H9 (cell line): ENCODE data around the gene SRBD1. TPM values are rescaled to one million over a fixed set of nuclear protein-coding genes. Genes with fewer than 3 reads are reported as not detected.

Experiments used
- DNase-seq: peaks from one replicate; pipeline ENCODE4 v3.0.0-alpha.2; 2017
- H2AFZ ChIP-seq: one replicate; pipeline ENCODE4 v1.6.1; 2013; ENCODE audit warnings: mild to moderate bottlenecking, low read length, control low read depth, moderate library complexity
- H2AK5ac ChIP-seq: 2 replicates; pipeline ENCODE4 v1.6.1; 2013; ENCODE audit warnings: low read length, control low read depth, mixed read lengths; ENCODE audit not compliant: insufficient read length
- H2BK120ac ChIP-seq: one replicate; pipeline ENCODE4 v1.6.1; 2013; ENCODE audit warnings: low read depth, mild to moderate bottlenecking, low read length, control low read depth, inconsistent platforms; ENCODE audit not compliant: poor library complexity, severe bottlenecking
- H2BK12ac ChIP-seq: 2 replicates; pipeline ENCODE4 v1.6.1; 2013; ENCODE audit warnings: low read length, control low read depth, mixed read lengths, low read depth; ENCODE audit not compliant: insufficient read length
- H2BK15ac ChIP-seq: 2 replicates; pipeline ENCODE4 v1.6.1; 2013; ENCODE audit warnings: low read depth, low read length, control low read depth
- H2BK20ac ChIP-seq: one replicate; pipeline ENCODE4 v1.6.1; 2013; ENCODE audit warnings: low read depth, mild to moderate bottlenecking, low read length, control low read depth, inconsistent platforms; ENCODE audit not compliant: poor library complexity, severe bottlenecking
- H2BK5ac ChIP-seq: 2 replicates; pipeline ENCODE4 v1.6.1; 2013; ENCODE audit warnings: low read length, control low read depth, mixed read lengths; ENCODE audit not compliant: insufficient read length
- H3K14ac ChIP-seq: 2 replicates; pipeline ENCODE4 v1.6.1; 2013; ENCODE audit warnings: low read length, control low read depth; ENCODE audit not compliant: insufficient read depth
- H3K18ac ChIP-seq: 2 replicates; pipeline ENCODE4 v1.6.1; 2013; ENCODE audit warnings: low read depth, mild to moderate bottlenecking, mixed read lengths, low read length, control low read depth; ENCODE audit not compliant: insufficient read length
- H3K23ac ChIP-seq: 2 replicates; pipeline ENCODE4 v1.6.1; 2013; ENCODE audit warnings: low read length, control low read depth, mixed read lengths, low read depth; ENCODE audit not compliant: insufficient read length
- H3K23me2 ChIP-seq: 2 replicates; pipeline ENCODE4 v1.6.1; 2013; ENCODE audit warnings: low read depth, mild to moderate bottlenecking, mixed read lengths, low read length, control low read depth; ENCODE audit not compliant: insufficient read length, poor library complexity, severe bottlenecking
- H3K27ac ChIP-seq: 2 replicates; pipeline ENCODE4 v1.5.1; 2013; ENCODE audit warnings: low read length, control low read depth, mixed read lengths, low read depth; ENCODE audit not compliant: insufficient read length
- H3K27me3 ChIP-seq: 2 replicates; pipeline ENCODE4 v1.6.1; 2013; ENCODE audit warnings: low read length, control low read depth, inconsistent platforms; ENCODE audit not compliant: insufficient read depth
- H3K4ac ChIP-seq: 2 replicates; pipeline ENCODE4 v1.6.1; 2013; ENCODE audit warnings: low read depth, mild to moderate bottlenecking, control low read depth, inconsistent platforms, low read length, moderate library complexity
- H3K4me1 ChIP-seq: 2 replicates; pipeline ENCODE4 v1.6.1; 2013; ENCODE audit warnings: low read length, control low read depth, inconsistent platforms; ENCODE audit not compliant: insufficient read depth
- H3K4me2 ChIP-seq: 2 replicates; pipeline ENCODE4 v1.6.1; 2013; ENCODE audit warnings: low read length, control low read depth, mixed read lengths; ENCODE audit not compliant: insufficient read length, insufficient read depth
- H3K56ac ChIP-seq: 2 replicates; pipeline ENCODE4 v1.6.1; 2013; ENCODE audit warnings: low read depth, mild to moderate bottlenecking, mixed read lengths, low read length, control low read depth; ENCODE audit not compliant: insufficient read length
- H3K79me1 ChIP-seq: 2 replicates; pipeline ENCODE4 v1.6.1; 2013; ENCODE audit warnings: low read depth, mild to moderate bottlenecking, moderate library complexity, low read length, control low read depth, inconsistent platforms; ENCODE audit not compliant: insufficient read depth, poor library complexity, severe bottlenecking
- H3K79me2 ChIP-seq: 2 replicates; pipeline ENCODE4 v1.6.1; 2013; ENCODE audit warnings: low read length, control low read depth, inconsistent platforms; ENCODE audit not compliant: insufficient read depth
- H3K9ac ChIP-seq: 2 replicates; pipeline ENCODE4 v1.6.1; 2013; ENCODE audit warnings: low read length, control low read depth, mixed read lengths; ENCODE audit not compliant: insufficient read length; ENCODE audit errors: extremely low read depth
- H3K9me3 ChIP-seq: one replicate; pipeline ENCODE4 v1.6.1; 2013; ENCODE audit warnings: low read depth, low read length, inconsistent platforms; ENCODE audit not compliant: control insufficient read depth
- H3T11ph ChIP-seq: one replicate; pipeline ENCODE4 v1.6.1; 2013; ENCODE audit warnings: mild to moderate bottlenecking, low read length, control low read depth, inconsistent platforms
- H4K20me1 ChIP-seq: one replicate; pipeline ENCODE4 v1.6.1; 2013; ENCODE audit not compliant: control insufficient read depth, insufficient read length, insufficient read depth
- H4K5ac ChIP-seq: 2 replicates; pipeline ENCODE4 v1.6.1; 2013; ENCODE audit warnings: low read depth, mild to moderate bottlenecking, mixed read lengths, low read length, control low read depth; ENCODE audit not compliant: insufficient read length
- H4K8ac ChIP-seq: replicated peaks from 2 replicates; pipeline ENCODE4 v1.6.1; 2013; ENCODE audit warnings: low read length, control low read depth, mixed read lengths, low read depth; ENCODE audit not compliant: insufficient read length
- H4K91ac ChIP-seq: 2 replicates; pipeline ENCODE4 v1.6.1; 2013; ENCODE audit warnings: low read depth, mild to moderate bottlenecking, moderate library complexity, mixed read lengths, low read length, control low read depth; ENCODE audit not compliant: insufficient read length
- H3K27ac Mint-ChIP-seq, 3 experiments: 2 replicates in 2 of 3; 3 replicates in 1 of 3; pipeline ENCODE4 v1.8.0; 2020 to 2021; ENCODE audit warnings: mixed read lengths in 3 of 3, mild to moderate bottlenecking in 1 of 3, moderate library complexity in 1 of 3
- H3K27me3 Mint-ChIP-seq: 2 replicates; pipeline ENCODE4 v1.8.0; 2021; ENCODE audit warnings: low read depth, mild to moderate bottlenecking, moderate library complexity, mixed read lengths
- H3K36me3 Mint-ChIP-seq, 3 experiments: 2 replicates in 2 of 3; 3 replicates in 1 of 3; pipeline ENCODE4 v1.8.0; 2020 to 2021; ENCODE audit warnings: low read depth in 3 of 3, mixed read lengths in 3 of 3; ENCODE audit not compliant: insufficient read depth in 1 of 3
- H3K4me1 Mint-ChIP-seq, 2 experiments: 2 replicates each; pipeline ENCODE4 v1.8.0; 2020; ENCODE audit warnings: mixed read lengths in 2 of 2
- H3K4me3 Mint-ChIP-seq, 2 experiments: 2 replicates in 1 of 2; 3 replicates in 1 of 2; pipeline ENCODE4 v1.8.0; 2020 to 2021; ENCODE audit warnings: mild to moderate bottlenecking in 2 of 2, mixed read lengths in 2 of 2, moderate library complexity in 1 of 2
- H3K9me3 Mint-ChIP-seq, 2 experiments: 2 replicates in 1 of 2; 3 replicates in 1 of 2; pipeline ENCODE4 v1.8.0; 2020; ENCODE audit warnings: mild to moderate bottlenecking in 2 of 2, mixed read lengths in 2 of 2, moderate library complexity in 1 of 2
- CTCF ChIP-seq: fragments of 200-600 bp; sonication (generic); conservative IDR thresholded peaks from 3 replicates; pipeline ENCODE4 v1.8.0; 2021; ENCODE audit warnings: antibody characterized with exemption, mild to moderate bottlenecking
- WGBS: extraction: QIAGEN DNeasy Blood & Tissue Kit; methylation state at CpG from one replicate; pipeline ENCODE4 v1.1.7; 2013; ENCODE audit warnings: missing lambda C conversion rate, low lambda C conversion rate, mixed read lengths; ENCODE audit not compliant: insufficient read length; ENCODE audit errors: extremely low coverage; 5-methylcytosine and 5-hydroxymethylcytosine counted together
- total RNA-seq: library from RNA; stranded (reverse); gene quantifications from 2 replicates; pipeline ENCODE4 v1.2.1, GENCODE V29; 2021

SRBD1 gene
- total RNA-seq, 1 experiment from 2014 or later = 18.3 TPM

DNA sequence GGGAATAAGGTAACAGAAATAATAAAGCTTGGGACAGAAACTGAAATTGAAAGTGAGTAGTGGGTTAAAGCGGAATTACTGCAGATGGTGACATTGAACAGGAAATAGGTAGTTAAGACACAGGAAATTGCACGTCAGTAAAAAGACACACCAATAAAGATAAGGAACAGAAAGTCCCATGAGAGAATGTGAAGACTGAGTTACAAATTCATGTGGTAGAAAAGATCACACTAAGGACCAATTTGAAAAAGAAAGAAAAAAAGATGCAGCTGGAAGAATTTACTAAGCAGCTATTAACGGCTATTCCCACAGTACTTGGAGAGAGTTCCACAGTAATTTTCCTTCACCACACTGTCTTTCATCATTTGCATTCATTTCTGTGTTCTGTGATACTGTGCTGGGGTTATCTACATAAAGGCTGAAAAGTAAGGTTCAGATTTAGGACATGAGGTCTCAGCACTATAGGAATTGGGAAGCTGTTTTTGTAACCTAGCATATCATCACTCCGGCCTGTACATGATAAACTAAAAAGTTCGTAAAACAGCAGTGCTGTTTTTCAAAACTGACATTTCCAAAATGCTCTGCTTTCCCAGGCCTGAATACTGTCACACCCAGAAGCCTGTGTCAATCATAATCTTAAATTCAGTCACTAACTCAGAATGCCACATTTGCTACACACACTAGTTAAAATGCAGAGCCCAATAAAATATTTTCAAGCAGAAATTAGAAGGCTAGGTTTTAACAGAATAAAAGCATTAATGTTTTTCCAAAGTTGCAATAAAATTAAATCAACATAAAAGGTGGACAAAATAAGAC, 42.9 kb downstream of the SRBD1 start:
- Histone ChIP-seq H2AFZ (no peak overlapping the region), H2BK12ac (no peak overlapping the region), H3K9ac (no peak overlapping the region), H4K20me1 (no peaks in the 10 kb centered on the region), H3K14ac (no peak overlapping the region), H2BK20ac (no peak overlapping the region), H3K27me3 (no peaks in the 10 kb centered on the region), H3K4me1 (peaks cover 3% of the 10 kb centered on the region), H3K79me1 (no peaks in the 10 kb centered on the region), H4K91ac (no peak overlapping the region), H3K56ac (no peak overlapping the region), H2BK15ac (no peak overlapping the region), H3K23ac (no peak overlapping the region), H2BK120ac (no peak overlapping the region), H4K8ac (no peak overlapping the region), H3K9me3 (no peaks in the 10 kb centered on the region), H3K4me2 (peak overlapping the region; percentile 16), H2AK5ac (no peak overlapping the region), H3K4ac (no peak overlapping the region), H3T11ph (no peak overlapping the region), H4K5ac (no peak overlapping the region), H3K27ac (no peak overlapping the region), H3K79me2 (no peaks in the 10 kb centered on the region), H2BK5ac (no peak overlapping the region), H3K18ac (no peak overlapping the region), H3K23me2 (no peaks in the 10 kb centered on the region)
- no peaks in the 10 kb centered on the region for H3K9me3 Mint-ChIP-seq
- no peaks in the 10 kb centered on the region for H3K27me3 Mint-ChIP-seq
- H3K36me3 Mint-ChIP-seq = peaks cover 5 to 14% (median 8%) of the 10 kb centered on the region in 3 experiments; a peak in 5 of 7 replicates
- H3K27ac Mint-ChIP-seq = peak overlapping the region in 2 of 3 experiments; percentile 34 to 59; a peak in 3 of 7 replicates
- no peak overlapping the region for H3K4me3 Mint-ChIP-seq
- DNase-seq = no peak
- TF ChIP-seq CTCF = no peak
- no CpG with 5 or more reads among the region's 5 CpGs for WGBS
- peaks cover 23 to 30% of the 10 kb centered on the region in 2 experiments for H3K4me1 Mint-ChIP-seq
